GM21723 (cell line): ENCODE results near the gene DCHS2.

ENCODE experiments used
- ATAC-seq: cut with Tn5 transposase; IDR thresholded peaks from one replicate; pipeline ENCODE4 v1.9.1; 2021; ENCODE audit warnings: mild to moderate bottlenecking, moderate library complexity; ENCODE audit not compliant: unreplicated experiment

The DCHS2 gene

DNA sequence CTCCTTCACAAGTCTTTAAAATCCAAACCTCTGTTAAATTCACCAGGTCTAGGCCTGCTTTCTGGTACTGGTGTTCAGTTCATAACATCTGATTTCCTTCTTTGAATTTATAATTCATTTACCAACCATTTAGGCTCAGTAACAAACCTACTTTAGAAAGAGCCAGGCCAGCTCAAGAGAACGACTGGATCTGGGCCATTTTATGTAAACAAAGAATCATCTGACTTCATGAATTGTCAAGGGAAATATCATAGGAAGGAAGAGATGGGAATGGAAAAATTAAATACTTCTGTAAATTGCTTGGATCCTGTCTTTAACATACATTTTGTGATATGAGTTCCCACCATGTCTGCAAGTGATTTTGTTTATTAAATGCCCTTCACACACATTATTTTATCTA is 36.5 kb downstream of the DCHS2 start:
- ATAC-seq, result no peak

GRCh38 chr4:154454710-154455109 is 36.9 kb downstream of the DCHS2 start:
- ATAC-seq, result no peak

DNA sequence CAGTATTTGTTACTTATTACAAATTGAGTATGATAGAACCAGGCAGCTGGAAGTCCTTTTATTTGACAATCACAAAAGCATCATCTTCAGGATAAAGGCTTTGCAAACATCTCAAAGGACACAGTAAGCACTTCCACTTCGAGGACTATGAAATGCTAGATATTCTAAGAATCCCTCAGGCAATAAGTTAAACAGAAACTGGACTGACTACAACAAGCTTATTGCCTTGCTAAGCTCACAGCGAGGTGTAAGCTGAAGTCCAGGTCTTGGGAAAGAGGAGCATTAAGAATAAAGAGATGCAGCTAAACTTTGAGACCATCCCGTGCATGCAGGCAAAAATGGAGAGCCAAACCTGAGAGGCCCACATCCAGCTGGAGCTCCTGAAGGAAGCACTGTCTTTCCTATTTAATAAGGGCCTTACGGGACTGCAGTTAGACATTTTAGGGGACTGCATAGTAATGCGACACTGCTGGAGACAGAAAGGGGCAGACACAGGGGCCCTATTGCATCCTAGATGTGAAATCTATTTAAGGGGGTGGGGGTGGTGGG is 38.7 kb downstream of the DCHS2 start:
- no peak for ATAC-seq

DNA sequence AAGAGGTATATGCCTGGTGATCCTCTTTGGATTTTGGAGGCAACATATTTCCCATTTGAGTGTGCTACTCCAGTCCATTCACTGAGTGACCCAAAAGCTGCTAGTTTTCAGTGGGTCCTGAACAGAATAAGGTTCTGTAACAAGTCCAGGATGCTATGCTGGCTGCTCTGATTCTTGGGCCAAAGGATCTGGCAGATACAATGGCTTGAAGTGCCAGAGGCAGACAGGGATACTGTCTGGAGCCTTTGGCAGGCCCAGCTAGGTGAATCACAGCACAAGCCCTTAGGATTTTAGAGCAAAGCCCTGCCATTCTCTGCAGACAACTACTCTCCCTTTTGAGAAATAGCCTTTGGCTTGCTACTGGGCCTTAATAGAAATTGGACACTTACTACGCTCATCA is 40.6 kb downstream of the DCHS2 start:
- no peak for ATAC-seq

DNA sequence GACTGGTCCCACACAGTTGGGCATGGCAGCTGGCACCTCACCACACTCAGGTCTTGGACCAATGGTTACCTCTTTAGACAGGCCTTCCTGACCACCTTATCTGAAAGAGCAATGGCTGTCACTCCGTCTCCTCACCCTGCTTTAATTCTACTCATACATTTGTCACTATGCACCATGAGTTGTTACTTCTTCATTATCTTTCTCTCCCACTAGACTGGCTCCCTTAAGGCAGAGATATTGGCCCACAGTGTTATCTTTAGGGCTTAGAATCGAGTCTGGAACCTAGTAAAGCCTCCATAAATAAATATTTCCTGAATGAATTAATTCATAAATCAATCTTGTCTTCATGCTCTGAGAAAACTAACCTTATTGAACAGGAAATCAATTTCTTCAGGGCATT is 46.6 kb downstream of the DCHS2 start:
- ATAC-seq, result no peak

GRCh38 chr4:154441982-154442381 is 49.6 kb downstream of the DCHS2 start:
- no peak for ATAC-seq

- no peak for ATAC-seq
Observed at GRCh38 chr4:154441124-154441523, 50.5 kb downstream of the DCHS2 start.

DNA sequence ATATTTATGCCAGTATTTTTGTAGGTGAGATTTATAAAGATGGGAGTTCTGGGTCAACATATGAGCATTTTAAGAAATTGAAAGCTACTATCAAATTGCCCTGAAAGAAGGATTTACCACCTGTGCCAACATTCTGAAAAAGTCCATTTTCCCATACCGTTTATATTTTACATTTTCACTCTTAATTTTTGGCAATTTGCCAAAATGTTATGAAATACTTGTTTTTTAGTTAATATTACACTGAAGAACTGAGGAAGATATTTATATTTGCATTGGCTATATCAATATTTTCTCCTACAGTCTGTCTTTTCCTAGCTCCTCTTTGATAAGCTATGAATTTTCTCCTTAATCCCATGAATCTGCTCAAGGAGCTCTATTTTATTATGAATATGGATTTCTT is 52.4 kb downstream of the DCHS2 start:
- ATAC-seq, result no peak

GRCh38 chr4:154435895-154436294 is 55.7 kb downstream of the DCHS2 start:
- ATAC-seq, result peak; percentile 63

- no peak for ATAC-seq
Observed at GRCh38 chr4:154433543-154433942, 58.1 kb downstream of the DCHS2 start.

DNA sequence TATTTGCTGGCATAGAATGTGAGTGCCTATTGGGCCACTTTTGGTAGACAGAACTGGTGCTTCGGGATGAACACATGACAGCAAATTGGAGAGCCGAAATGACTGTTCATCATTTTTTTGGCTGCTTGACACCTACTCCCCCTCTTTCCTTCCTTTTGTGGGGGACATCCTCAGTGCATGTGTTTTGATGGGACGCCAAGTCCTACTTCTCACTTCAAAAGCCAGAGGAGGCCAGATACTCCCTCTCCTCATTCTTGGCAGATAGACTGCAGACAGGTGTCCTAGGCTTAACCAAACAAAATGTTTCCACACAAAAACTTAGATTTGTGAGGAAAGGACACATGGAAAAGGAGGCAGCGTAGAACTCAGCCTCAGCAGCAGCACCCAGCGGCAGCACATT is 62.4 kb downstream of the DCHS2 start:
- no peak for ATAC-seq

DNA sequence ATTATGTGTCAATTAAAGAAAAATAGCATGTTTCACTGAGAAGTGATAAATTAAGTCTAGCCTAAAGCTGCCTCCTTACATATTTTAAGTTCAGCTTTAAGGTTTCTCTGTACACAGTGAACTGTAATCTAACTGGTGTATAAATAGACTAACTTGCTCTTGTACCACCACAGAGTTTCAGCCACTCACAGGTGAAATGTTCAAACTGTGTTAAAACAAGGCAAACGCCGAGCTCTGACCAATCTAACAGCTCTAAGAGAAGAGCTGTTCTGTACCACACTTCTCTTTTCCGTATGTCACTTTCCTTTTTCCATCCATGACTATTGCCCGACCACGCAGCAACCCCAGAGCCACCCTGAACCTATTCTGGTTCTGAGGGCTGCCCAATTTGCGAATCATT is 64.5 kb downstream of the DCHS2 start:
- no peak for ATAC-seq

- ATAC-seq, result no peak
Observed at GRCh38 chr4:154425514-154425913, 66.1 kb downstream of the DCHS2 start.

- no peak for ATAC-seq
Observed at GRCh38 chr4:154424810-154425484, 66.7 kb downstream of the DCHS2 start.

- peak; percentile 23 for ATAC-seq
Observed at GRCh38 chr4:154422152-154422551, 69.4 kb downstream of the DCHS2 start.

- ATAC-seq, result peak; percentile 74
Observed at GRCh38 chr4:154421618-154422017, 70.0 kb downstream of the DCHS2 start.

DNA sequence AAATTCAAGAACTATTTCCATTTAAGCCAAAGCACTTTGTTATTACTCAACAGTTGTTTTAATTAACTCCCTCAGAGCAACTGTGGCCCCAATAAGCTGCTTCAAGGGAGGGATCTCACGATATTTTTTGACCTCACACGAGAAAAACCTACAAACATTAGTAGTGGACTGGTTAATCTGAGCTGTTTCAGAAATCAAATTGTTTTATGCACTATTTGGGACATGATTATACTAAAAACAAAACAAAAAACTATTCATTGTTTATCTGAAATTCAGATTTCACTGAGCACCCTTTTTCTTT is 74.3 kb downstream of the DCHS2 start:
- ATAC-seq, result no peak

- ATAC-seq, result peak; percentile 47
Observed at GRCh38 chr4:154416190-154416547, 75.4 kb downstream of the DCHS2 start.

GRCh38 chr4:154415313-154415712 is 76.3 kb downstream of the DCHS2 start:
- no peak for ATAC-seq

DNA sequence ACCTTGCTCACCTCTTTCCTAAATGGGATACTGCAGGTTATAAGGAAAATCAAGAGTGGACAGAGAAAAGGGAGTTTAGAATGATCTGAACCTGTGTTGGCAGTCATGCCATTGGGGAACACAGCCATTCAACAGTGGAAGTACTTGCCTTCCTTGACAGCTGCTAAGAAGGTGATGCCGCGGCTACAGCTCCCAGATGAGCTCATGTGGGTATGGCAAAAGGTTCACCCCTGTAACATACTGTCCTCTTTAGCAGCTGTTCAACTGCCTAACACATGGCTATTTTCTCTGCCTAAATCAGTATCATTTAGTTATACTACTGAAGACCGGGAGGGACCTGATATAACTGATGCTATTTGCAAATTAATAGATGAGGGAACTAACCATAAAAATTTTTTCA is 76.8 kb downstream of the DCHS2 start:
- no peak for ATAC-seq

DNA sequence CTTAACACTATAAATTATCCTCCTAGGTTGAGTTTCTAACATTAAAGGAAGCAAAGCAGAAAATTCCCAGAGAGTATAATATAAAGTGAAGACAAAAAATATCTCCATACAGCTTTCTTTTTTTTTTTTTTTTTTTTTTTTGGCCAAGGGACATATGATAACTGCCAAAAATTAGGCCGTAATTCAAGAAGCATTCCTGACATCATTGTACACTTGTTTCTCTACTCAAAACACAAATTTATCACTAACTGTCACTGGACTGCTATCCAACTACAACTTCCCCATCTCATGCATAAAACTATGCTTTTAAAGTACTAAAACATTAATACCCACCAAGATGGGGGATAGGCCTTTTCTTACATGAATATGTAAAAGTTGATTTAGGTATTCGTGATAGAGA is 77.2 kb downstream of the DCHS2 start:
- ATAC-seq, result no peak

DNA sequence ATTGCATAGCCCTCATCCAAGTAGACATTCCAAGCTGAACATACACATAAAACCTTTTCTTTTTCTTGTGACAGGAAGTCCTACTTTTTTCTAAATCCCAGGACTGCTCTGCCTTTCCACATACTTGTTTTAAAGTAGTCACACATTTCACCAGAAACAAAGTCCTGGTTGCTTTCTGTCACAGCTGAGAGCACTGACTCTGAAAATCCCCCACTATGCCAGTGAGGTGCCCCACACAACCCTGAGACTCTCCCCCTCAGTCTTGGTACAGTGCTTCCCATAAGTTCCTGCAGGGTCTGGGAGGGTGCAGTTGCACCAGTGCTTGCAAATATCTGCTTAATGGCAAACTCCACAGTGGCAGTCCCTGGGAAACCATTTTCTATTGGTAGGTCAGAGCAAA is 84.2 kb downstream of the DCHS2 start:
- ATAC-seq, result no peak

- ATAC-seq, result peak; percentile 90
Observed at GRCh38 chr4:154406018-154406795, 85.4 kb downstream of the DCHS2 start.
